ENCODE results near the gene CFI. TPM values are rescaled to one million over a fixed set of nuclear protein-coding genes. Genes with fewer than 3 reads are reported as not detected.

Gene CFI
- total and polyA plus RNA-seq, 8 donors: 13.0 to 84.9 (median 30.7) TPM

- Histone ChIP-seq H3K9me3 (no peaks in the 10 kb centered on the region), H3K27ac (peak overlapping the region; percentile 14 to 65 (median 62)), H3K4me1 (peaks cover 13 to 14% (median 13%) of the 10 kb centered on the region in 3 donors), H3K36me3 (no peaks in the 10 kb centered on the region), H3K4me3 (no peak overlapping the region), H3K27me3 (no peaks in the 10 kb centered on the region)
- FAIRE-seq (peak; percentile 13), DNase-seq (peak in 4 of 6 donors; percentile 36 to 79 (median 66)), ATAC-seq (peak; percentile 90 to 97 (median 96))
- intact Hi-C loops (cut with DNase I): no loop called here
- 17 to 24% methylated on average over 7 of the region's 7 CpGs for WGBS, 2 donors
- TF ChIP-seq CTCF (IDR thresholded peaks at IDR 0.05): no peak
Observed at GRCh38 chr4:109735566-109736365, 66.0 kb downstream of the CFI start.

- H3K27ac ChIP-seq: no peak overlapping the region
Observed at GRCh38 chr4:109733728-109734127, 68.1 kb downstream of the CFI start.

GRCh38 chr4:109730619-109731545 lies 70.9 kb downstream of the CFI start:
- H3K27ac ChIP-seq: peak overlapping the region; percentile 87 to 97 (median 95)
- H3K4me1 ChIP-seq: peaks cover 8 to 13% (median 8%) of the 10 kb centered on the region in 3 donors
- no peaks in the 10 kb centered on the region for H3K9me3 ChIP-seq
- WGBS, 2 donors: 43 to 44% methylated on average over 21 of the region's 21 CpGs
- peak; percentile 11 to 57 (median 24) for ATAC-seq
- peak in 3 of 6 donors; percentile 13 to 38 (median 25) for DNase-seq
- no peak for FAIRE-seq
- H3K27me3 ChIP-seq: no peaks in the 10 kb centered on the region
- intact Hi-C loops (cut with DNase I): no loop called here
- H3K36me3 ChIP-seq: no peaks in the 10 kb centered on the region
- no peak for TF ChIP-seq CTCF (IDR thresholded peaks at IDR 0.05)
- H3K4me3 ChIP-seq: peak overlapping the region; percentile 35 to 79 (median 67)

More at GRCh38 chr4:109733728-109734127, 68.1 kb downstream of the CFI start:
- ATAC-seq: no peak
- Histone ChIP-seq H3K4me1 (peaks cover 13 to 14% (median 13%) of the 10 kb centered on the region in 3 donors), H3K36me3 (no peaks in the 10 kb centered on the region), H3K9me3 (no peaks in the 10 kb centered on the region), H3K4me3 (no peak overlapping the region), H3K27me3 (no peaks in the 10 kb centered on the region)
- DNase-seq: peak in 1 of 6 donors; percentile 22
- intact Hi-C loops (cut with DNase I): no loop called here
- 85 to 91% methylated on average over 5 of the region's 5 CpGs for WGBS, 2 donors
- no peak for FAIRE-seq
- TF ChIP-seq CTCF (IDR thresholded peaks at IDR 0.05): no peak

GRCh38 chr4:109729718-109730618 lies 71.8 kb downstream of the CFI start, which contains the start of gene PLA2G12A:
Gene PLA2G12A, minus strand, starts transcription at chr4:109730070. Its CDS starts 261 bp downstream, at chr4:109729809.
- FAIRE-seq (no peak), DNase-seq (peak; percentile 91 to 98 (median 96)), ATAC-seq (peak; percentile 83 to 95 (median 94))
- 0 to 1% methylated on average over 51 to 83 of the region's 83 CpGs for WGBS, 2 donors
- Histone ChIP-seq H3K27me3 (no peaks in the 10 kb centered on the region), H3K9me3 (no peaks in the 10 kb centered on the region), H3K4me1 (peaks cover 0 to 11% (median 5%) of the 10 kb centered on the region in 3 donors), H3K36me3 (no peaks in the 10 kb centered on the region), H3K27ac (peak within 1 kb of the TSS; percentile 87 to 97 (median 95)), H3K4me3 (peak within 1 kb of the TSS; percentile 35 to 79 (median 67))
- intact Hi-C loops (cut with DNase I): no loop called here
- TF ChIP-seq CTCF (IDR thresholded peaks at IDR 0.05): no peak

All from pancreas (tissue), 10 donors.